GM19193 (cell line): ENCODE measurements around the gene SIM2.

Experiments used
- POLR2A ChIP-seq: IDR thresholded peaks from 4 replicates; pipeline ENCODE4 v1.6.1; 2011; ENCODE audit not compliant: insufficient read depth, insufficient read length; ENCODE audit errors: extremely low read depth

The SIM2 gene

GRCh38 chr21:36681117-36681631, 17.7 kb upstream of the SIM2 start:
- TF ChIP-seq POLR2A = no peak

- TF ChIP-seq POLR2A = no peak
Measured at GRCh38 chr21:36684957-36685714, 13.8 kb upstream of the SIM2 start.

- no peak for TF ChIP-seq POLR2A
Measured at GRCh38 chr21:36686955-36687354, 12.0 kb upstream of the SIM2 start.

GRCh38 chr21:36688324-36688723, 10.6 kb upstream of the SIM2 start:
- TF ChIP-seq POLR2A = no peak

GRCh38 chr21:36689324-36689723, 9.6 kb upstream of the SIM2 start:
- TF ChIP-seq POLR2A = no peak

GRCh38 chr21:36690628-36691554, 8.0 kb upstream of the SIM2 start:
- TF ChIP-seq POLR2A = no peak

- no peak for TF ChIP-seq POLR2A
Measured at GRCh38 chr21:36691555-36692041, 7.3 kb upstream of the SIM2 start.

- no peak for TF ChIP-seq POLR2A
Measured at GRCh38 chr21:36692114-36692834, 6.6 kb upstream of the SIM2 start.

GRCh38 chr21:36692835-36693488, 6.0 kb upstream of the SIM2 start:
- no peak for TF ChIP-seq POLR2A

GRCh38 chr21:36693489-36694030, 5.4 kb upstream of the SIM2 start:
- TF ChIP-seq POLR2A = no peak

- TF ChIP-seq POLR2A = no peak
Measured at GRCh38 chr21:36694031-36694515, 4.8 kb upstream of the SIM2 start.

- no peak for TF ChIP-seq POLR2A
Measured at GRCh38 chr21:36694593-36695282, 4.2 kb upstream of the SIM2 start.

GRCh38 chr21:36695283-36695634, 3.7 kb upstream of the SIM2 start:
- TF ChIP-seq POLR2A = no peak

GRCh38 chr21:36695671-36696389, 3.1 kb upstream of the SIM2 start:
- TF ChIP-seq POLR2A = no peak
